GM21737 (cell line): ENCODE data around the gene RPL10.

Experiments used
- ATAC-seq: cut with Tn5 transposase; IDR thresholded peaks from one replicate; pipeline ENCODE4 v1.9.1; 2021; ENCODE audit warnings: mild to moderate bottlenecking, moderate library complexity; ENCODE audit not compliant: unreplicated experiment

RPL10 gene

DNA sequence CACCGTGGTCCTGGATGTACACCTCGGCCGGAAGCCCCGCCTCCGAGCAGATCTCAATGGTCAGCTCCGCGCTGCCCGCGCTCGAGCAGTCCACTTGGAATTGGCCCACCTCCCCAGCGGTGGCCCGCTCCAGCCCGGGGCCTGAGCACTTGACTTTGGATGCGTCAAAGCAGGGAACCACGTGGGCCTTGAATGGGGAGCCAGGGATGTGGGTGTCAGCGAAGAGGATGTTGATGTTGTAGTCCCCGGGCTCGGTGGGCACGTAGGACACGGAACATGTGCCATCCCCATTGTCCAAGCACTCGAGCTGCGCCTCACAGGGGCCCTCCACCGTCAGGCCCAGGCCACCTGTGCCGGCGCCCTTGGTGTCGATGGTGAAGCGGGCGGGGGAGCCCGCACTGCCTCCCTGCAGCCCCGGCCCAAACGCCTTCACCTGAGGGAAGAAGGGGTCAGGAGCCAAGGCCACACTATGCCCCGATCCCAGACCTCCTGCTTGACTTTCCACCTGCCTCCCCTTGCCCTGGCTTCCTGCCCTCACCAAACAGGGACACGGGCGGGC is 37.9 kb upstream of the RPL10 start:
- ATAC-seq, result no peak

DNA sequence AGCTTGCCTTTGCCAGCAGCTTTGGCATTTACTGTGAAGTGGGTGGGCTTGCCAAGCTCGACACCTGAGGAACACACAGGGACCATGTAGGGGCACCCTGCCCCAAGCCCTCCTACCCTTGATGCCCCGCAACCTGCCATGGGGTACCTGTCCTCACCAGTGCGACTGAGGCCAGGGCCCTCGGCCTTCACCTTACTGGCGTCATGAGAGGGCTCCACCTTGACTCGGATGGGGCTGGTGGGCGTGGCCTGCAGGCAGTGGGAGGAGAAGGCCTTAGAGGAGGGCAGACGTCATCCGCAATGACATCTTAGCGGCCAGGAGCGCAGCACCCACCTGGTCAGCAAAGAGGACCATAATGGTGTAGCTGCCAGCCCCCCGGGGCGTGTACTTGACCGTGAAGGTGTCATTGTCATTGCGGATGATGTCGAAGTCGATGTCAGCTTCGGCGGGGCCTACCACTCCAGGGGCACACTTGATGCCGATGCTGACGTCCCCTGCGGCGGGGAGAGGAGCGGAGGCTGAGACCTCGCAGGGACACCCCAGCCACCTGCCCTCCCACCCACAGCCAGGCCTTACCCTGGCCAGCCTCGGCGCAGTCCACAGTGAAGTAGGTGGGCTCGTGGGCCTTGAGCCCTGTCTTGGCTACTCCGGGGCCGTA is 36.0 kb upstream of the RPL10 start:
- ATAC-seq, result no peak

DNA sequence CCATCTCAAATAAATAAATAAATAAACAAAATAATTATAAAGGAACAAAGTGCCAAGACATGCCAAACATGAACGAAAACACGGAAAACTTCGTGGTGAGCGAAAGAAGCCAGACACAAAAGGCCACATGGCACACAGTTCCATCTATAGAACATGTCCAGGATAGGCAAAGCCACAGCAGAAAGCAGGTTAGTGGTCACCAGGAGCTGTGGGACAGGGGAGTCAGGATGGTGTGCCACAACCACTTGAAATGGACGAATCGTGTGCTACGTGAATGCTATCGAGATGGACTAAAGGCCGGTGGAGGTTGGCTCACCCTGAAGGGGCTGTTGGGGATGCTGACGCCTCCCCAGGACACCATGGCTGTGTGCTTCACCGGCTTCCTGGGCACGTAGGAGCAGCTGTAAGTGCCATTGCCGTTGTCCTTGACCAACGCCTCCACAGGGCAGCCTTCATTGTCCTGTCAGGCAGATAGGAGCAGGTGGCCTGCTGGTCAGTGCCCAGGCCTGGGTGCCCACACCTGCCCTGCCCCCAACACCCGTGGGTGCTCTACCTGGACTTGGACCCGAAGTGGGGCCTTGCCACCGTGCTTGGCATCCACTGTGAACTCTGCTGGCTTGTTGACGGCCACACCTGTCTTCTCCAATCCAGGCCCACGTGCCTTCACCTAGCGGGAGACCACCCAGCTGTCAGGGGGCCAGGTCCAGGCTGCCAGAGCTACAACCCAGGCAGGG is 34.3 kb upstream of the RPL10 start:
- ATAC-seq, result no peak

GRCh38 chrX:154365052-154365600 is 33.1 kb upstream of the RPL10 start:
- no peak for ATAC-seq

DNA sequence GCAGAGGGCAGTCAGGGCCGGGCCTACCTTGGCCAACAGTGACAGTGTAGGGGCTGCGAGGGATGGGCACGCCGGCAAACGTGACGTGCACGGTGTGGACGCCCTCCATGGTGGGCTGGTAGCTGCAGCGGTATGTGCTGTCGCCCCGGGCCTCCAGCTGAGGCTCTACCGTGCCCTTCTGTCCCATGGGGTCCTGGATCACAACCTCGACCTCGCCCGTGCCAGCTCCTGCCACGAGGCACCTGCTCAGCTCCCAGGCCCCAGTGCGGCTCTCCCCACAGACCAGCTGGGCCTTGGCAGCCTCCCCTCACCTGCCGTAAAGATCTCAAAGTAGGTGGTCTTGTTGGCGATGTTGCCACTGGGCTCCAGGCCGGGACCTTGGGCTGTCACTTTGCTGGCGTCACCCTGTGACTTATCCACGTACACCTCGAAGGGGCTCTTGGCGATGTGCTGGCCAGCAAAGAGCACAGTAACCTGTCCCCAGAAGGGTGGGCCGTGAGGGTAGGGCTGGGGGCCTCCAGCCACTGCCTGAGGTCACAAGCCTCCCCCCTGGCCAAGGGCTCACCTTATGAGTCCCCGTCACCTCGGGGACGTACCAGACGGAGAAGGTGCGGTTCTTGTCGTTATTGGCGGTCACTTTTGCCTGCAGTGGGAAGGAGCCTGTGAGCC is 32.0 kb upstream of the RPL10 start:
- ATAC-seq, result no peak

- ATAC-seq, result no peak
Measured at GRCh38 chrX:154366666-154367055, 31.5 kb upstream of the RPL10 start.

GRCh38 chrX:154367474-154368308 is 30.5 kb upstream of the RPL10 start:
- ATAC-seq, result no peak

DNA sequence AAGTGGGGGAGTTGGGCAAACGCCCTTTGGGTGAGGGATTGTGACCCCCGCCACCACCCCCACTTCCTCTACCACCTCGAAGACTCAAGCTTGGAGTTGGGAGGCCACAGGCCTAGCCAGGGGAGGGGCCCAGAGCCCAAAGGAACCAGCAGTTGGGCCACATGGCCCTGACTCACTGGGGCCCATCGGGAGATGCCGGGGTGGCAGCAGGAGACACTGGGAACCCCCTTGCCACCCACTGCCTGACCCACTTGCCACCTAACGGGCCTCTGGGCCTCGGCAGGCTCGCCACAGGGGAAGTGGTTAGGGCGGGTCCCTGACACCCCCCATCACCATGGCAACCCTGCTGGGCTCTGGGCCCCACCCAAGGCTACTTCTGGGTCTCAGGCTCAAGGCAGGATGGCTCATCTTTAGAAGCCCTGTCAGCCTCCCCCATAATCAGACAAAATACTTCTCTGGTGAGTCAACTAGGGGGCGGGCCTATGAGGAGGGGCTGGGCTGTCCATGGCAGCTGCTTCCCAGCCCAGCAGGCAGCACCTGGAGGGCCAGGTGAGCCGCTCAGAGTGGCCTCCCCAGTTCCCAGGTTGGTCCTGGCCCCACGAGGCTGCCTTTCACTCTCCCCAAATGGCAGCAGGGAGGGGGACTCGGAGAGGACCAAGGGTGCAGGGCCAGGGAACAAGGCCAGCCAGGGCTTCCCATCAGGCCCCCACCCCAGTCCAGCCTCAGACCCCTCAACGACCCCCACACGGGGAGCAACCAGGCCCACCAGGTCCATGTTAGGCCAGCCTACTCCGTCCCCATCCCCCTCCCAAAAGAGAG is 29.3 kb upstream of the RPL10 start:
- ATAC-seq, result no peak

DNA sequence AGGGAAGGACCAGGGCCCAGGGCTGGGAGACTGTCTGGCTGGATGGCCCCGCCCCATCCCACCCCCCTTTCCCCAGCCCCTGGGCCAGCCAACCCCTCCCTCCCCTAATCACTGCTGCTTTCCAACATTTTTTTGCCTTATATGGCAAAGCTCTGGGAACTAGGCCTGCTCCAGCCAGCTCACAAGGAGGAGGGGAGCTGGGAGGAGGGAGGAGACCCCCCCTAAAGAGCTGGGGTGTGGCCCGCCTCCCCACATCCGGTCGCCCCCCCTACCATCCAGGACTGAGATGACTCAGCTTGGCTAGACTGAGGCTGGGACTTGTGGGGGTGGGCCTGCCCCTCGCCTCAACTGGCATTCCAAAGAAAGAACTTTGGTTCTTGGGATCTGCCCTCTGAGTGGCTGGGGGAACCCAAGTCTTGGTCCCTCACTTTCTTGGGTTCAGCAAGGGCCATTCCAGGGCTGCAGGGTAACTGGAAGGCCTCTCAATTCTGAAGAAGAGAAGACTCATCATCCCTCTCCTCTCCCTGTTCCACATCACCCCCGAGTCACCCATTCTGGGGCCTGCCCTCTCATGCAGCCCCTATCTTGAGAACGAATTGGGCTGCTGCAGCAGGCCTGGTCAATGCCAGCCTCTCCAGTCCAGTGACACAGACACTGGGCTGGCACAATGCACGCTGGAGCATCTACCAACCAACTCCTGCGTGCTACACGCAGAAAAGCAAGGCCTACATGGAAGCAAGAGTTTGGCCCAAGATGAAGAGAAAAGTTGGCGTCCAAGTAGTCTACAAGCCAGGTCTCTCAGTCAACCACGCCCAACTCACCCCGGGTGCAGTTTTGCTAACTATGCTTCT is 28.5 kb upstream of the RPL10 start:
- no peak for ATAC-seq

- no peak for ATAC-seq
Measured at GRCh38 chrX:154370300-154371016, 27.7 kb upstream of the RPL10 start.

- ATAC-seq, result peak; percentile 63
Measured at GRCh38 chrX:154371017-154371788, 27.0 kb upstream of the RPL10 start.

GRCh38 chrX:154371789-154372300 is 26.3 kb upstream of the RPL10 start:
- ATAC-seq, result no peak

DNA sequence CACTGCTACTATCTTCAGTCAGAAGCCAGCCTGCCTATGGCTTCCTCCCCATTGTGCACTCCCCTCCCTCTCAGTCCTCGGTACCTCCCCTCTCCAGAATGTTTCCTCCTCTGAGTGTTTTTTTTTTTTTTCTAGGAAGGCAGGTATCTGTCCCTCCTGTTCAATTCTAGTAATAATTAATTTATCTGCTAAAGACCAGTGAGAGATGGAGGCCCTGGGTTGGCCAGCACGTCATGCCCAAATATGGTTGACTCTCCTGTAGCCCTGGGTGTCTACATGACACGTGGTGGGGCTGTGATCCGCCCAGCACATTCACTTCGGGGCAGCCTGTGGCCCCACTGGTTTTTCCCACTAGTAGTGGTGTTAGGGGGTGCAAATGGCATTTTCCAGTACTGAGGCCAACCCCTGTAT is 25.6 kb upstream of the RPL10 start:
- no peak for ATAC-seq

DNA sequence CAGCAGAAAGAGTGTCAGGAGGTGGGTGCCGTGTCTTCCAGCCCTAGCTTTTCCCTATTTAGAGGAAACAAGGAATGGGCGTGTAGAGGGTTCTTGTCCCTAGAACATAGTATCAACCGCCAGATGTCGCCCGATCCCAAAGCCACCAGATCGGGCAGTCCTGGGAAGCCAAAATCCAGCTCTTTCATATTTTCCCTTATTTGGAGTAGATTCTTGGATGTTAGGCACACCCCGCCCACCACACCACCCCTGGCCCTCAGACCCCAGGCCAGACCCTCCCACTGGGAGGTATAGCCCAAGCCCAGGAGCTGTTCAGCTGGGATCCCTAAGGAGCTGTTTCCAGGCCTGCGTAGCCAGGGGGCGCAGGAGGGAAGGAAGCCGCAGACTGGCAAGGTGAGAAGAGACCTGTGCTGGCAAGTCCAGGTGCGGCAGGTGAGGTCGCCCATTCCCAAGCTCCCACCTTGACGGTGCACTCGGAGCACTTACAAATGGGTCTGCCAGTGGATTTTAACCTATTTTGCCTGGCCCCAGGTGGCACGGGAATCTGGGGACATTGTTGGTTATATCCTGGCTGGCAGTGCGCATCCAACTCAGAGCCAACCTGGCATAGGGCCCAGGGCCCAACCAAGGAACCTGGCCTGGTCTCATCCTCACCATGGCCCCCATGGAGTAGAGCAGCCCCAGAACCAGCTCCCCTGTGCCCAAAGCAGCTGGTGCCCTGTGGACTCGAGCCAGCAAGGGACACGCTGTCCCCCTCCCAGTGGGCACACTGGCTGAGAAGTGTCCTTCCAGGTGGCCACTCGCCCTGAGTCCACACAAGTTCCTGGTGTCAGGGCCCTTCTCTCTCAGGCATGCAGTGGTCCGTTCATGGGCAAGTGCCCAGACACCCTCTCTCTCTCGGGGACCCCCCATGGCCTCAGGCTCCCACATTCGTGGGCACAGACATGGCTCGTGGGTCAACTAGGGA is 24.6 kb upstream of the RPL10 start:
- ATAC-seq, result no peak

GRCh38 chrX:154374313-154375155 is 23.6 kb upstream of the RPL10 start, which contains the start of gene FLNA:
Gene FLNA (minus strand): TSS chrX:154374634. CDS start chrX:154371245, 3,389 bp downstream.
- no peak for ATAC-seq
